Fibroblast of upper back skin (primary cell): Measurements from ENCODE around the gene RGS7.
"Not testable (repeated sequence)": the region's sequence is repeated elsewhere in the genome, so short reads cannot be mapped to it uniquely, and the experiment has no call there.

ENCODE experiments used
- DNase-seq: peaks from one replicate; pipeline ENCODE4 v3.0.0-alpha.2; 2013

RGS7 gene

DNA sequence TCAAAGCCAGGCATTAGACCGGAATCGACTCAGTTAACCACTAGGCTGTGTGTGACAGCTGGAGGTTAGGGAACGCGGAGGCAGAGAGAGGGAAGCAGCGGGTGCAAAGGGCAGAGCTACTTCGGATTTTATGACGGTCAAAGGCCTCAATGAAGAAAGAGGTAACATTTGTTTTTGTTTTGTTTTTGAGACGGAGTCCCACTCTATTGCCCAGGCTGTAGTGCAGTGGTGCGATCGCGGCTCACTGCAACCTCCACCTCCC, 468.3 kb downstream of the RGS7 start:
- DNase-seq, result no peak

DNA sequence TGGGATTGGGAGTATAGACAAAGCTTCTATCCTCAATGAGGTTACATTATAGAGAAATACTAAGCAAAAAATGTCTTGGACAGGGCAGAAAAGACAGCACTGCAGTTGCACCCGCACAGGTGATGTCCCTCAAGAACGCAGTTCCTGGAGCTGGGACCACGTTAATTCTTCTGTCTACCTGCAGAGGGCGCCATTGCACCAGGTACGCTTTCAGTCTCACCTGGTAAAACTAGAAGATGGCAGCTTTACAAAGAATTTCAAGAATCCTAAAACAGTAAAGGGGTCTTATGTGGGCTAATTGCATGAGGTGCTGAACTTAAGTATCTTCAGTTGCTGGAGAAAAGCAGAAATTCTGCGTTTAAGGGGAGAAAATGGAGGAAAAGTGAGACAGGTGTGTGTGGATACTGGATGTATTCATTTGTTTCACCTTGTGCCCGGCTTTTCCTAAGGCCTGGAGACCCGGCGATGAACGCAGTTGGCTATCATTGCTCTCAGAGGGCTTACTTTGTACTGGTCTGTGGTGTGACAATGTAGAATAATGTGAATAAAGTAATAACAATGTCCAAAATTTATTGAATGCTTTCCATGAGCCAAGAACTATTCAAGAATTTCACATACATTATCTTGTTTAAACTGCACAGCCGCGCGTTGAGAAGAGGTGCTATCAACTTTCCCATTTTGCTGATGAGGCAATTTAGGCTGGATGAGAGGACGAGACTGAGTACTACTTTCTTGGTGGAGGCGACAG, 468.8 kb downstream of the RGS7 start:
- peak; percentile 3 for DNase-seq

DNA sequence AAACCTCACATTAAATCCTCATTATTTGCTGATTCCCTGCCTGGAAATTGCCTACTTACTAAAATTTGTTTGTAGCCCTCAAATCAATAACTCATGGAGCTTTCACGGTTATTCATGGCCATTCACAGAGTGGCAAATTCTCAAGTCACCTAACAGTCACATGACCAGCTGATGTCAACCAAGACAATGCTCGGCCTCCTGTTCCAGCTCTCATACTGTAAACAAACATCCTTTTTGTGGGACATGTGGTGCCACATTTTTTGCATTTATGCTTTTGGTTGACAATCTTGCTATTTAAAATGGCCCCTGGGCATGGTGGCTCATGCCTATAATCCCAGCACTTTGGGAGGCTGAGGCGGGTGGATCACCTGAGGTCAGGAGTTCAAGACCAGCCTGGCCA, 473.5 kb downstream of the RGS7 start:
- DNase-seq, result no peak

DNA sequence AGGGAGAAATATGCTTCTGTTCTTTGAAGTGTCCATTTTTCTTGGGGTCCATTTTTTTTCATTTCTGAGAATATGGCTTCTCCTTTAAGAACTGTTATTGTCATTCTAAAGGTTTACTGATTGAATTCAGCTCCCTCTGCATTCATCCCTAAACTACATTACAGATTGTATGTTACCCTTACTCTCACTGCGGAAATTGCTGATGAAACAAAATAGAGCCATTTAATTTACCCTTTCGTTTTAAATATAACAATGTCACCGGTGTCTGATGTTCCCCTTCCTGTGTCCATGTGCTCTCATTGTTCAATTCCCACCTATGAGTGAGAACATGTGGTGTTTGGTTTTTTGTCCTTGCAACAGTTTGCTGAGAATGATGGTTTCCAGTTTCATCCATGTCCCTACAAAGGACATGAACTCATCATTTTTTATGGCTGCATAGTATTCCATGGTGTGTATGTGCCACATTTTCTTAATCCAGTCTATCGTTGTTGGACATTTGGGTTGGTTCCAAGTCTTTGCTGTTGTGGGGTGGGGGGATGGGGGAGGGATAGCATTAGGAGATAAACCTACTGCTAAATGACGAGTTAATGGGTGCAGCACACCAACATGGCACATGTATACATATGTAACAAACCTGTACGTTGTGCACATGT, 474.2 kb downstream of the RGS7 start:
- not testable (repeated sequence) for DNase-seq

DNA sequence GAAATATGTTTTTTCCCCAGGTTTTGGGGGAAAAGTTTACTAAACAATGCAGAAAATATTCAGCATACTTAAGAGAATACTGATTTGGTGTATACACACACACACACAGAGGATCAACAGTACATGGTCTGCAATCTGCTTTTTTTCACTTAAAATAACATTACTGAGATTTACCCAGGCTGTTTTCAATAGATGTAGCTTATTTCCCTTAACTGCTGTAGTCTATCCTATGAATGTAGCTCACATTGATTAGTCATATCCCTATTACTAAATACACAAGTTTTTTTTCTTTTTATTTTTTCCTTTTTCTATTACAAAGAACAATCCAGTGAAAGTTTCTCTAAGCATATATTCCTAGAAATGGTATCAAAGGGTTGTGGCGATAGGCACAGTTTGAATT, 478.4 kb downstream of the RGS7 start:
- no peak for DNase-seq

DNA sequence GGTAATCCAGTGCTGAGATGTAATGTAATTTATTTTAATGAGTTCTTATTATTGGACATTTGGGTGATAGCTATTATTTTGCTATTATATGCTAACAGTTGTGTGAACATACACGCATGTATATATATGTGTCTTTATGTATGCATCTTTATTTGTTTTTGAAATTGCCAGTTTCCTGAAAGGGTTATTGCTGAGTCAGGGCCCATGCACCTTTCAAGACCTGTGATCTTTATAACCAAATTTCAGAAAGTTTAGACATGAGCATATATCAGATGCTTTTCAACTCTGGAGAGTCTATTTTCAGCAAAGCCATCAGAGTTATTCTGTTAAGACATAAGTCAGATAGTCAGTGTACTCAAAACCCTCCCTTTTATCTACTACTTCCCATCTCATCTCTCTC, 479.4 kb downstream of the RGS7 start:
- DNase-seq, result no peak

DNA sequence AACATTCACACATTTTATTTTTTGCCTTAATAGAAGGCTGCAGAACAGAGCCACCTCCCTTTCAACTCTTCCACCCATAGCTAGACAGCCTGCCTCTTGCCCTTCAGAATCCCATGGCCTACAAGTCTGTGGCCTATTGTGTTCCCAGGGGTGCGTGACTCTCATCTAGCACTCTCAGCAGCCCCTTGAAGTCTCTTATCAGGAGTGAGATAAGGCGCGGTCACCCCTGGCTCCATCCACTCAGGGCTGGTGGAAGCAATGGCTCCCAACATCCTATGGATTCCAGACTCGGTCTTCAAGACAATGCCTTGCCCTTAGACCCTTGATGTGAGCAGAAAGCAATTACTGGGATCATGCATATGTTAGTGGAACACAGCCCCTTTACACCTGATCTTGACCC, 480.9 kb downstream of the RGS7 start:
- no peak for DNase-seq

DNA sequence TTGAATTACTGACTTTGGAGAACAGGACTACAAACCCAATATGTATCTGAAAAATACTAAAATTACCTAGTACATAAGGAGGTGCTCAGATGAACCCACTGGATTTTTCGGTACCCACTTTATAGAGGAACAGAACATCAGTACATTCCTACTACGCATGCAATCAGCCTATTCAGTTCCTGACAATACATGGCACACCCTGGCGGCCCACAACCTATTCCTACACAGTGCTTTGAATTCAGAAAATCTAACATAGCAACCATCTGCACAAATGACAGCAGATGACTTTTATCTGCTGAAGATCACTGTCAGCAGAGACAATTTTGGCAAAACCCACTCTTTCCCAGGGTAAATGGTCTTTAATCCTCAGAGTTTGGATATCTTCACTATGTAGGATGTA, 487.9 kb downstream of the RGS7 start:
- no peak for DNase-seq

DNA sequence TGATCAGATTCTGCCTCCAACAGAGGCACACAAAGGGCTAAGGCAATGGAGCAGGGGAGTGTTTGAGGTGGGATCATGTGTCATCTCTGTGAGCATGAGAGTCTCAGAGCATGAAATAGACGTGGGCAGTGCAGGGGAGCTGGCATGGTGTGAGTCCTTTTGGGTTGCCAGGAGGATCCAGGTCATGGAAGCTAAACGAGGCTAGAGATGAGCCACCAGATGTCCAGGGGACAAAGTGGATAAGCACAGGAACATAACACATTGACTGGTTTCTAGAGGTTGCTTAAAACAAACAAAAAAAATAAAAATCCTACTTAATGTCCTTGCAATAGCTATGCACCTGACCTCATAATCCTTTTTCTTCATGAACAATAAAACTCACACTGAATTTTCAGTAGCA, 490.3 kb downstream of the RGS7 start:
- DNase-seq, result no peak

DNA sequence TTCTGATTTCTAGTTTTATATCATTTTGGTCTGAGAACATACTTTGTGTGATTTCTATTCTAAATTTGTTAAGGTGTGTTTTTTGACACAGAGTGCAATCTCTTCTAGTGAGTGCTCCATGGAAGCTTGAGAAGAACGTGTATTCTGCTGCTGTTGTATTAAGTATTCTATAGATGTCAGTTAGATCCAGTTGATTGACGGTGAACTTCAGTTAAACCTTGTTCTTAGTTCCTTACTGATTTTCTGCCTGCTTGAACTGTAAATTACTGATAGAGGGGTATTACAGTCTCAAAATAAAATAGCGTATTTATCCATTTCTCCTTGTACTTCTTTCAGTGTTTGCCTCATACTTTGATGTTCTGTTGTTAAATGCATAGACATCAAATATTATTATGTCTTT, 497.0 kb downstream of the RGS7 start:
- DNase-seq, result no peak

DNA sequence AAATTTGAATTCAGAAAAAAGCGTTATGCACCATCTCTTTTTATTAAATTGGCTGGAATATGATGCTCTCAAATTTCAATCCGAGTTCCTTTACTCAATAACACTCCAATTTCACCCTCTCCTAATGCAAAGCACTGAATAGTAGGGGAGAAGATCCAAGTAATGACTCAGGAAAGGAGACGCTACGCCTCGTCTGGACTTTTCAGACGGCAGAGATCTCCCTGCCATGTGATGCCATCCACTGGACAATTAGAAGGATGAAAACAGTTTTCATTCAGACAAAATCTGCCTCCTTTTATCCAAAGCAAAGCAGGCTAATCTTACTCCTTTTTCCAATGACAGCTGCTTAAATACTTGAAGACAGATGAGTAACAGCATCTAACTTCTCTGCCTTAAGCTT, 502.6 kb downstream of the RGS7 start:
- peak; percentile 35 for DNase-seq

DNA sequence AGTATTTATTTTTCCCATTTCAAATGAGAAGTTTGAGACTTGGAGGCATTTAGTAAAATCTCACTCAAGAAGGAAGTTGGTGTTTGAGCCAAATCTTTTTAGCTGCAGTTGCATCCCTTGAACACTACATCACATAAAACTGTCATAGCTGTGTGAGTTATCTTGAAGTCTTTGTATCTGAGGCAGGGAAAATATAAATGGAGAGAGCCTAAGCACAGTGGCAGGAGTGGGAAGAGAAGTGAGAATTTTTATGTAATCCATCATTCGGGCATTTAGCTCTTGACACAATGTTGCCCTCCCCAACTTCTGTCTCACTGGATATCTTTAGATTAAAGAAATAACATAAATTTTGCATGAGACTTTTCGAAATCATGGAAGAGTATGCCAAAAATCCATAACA, 509.7 kb downstream of the RGS7 start:
- DNase-seq, result no peak

DNA sequence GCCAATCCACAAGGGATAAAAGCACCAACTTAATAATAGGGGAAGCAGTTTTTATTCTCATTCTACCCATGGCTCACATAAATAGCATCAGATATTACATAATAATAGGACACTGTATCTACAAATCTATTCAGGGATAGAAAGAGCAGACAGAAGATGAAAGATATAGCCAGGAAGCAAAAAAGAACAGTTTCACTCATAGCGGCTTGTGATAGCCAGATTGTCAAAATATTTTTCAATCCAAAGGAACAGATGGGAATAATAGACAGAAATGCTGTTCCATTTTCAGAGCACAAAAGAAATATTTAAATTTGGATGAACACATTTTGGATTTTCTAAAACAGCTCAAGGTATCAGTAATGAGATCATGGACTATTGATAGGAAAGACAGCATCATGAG, 512.5 kb downstream of the RGS7 start:
- DNase-seq, result no peak

DNA sequence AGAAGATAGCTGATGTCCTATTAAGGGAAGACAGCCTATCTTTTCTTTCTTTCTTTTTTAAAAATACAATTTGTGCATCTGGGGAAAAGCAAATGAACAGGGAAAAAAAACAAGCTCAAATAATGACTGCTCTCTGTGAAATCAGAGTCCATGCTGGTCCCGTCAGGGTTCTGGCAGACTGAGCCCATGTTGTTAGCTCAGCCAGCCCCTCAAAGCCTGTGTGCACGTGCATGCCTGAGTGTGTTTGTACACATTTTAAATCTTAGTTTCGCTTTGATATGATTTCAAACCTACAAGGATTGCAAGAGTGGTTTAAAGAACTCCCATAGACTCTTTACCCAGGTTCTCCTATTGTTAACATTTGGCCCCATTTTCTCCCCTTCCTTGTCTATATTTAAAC, 513.2 kb downstream of the RGS7 start:
- no peak for DNase-seq

DNA sequence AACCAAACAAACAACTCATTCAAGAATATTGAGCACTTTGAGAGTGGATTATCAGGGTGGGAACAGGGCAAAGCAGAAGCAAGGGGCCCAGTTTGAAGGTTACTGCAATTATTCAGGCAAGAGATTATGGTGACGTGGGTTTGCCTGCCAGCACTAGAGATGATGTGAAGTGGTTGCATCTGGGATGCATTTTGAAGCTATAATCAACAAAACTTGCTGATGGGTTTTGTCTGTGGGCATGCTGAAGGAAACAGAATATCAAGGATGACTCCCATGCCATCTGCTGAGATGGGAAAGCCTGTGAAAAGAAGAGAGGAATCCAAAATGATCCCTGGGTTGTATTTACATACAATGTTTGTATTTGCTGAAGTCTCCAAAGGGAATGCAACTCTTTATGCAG, 520.7 kb downstream of the RGS7 start:
- no peak for DNase-seq

DNA sequence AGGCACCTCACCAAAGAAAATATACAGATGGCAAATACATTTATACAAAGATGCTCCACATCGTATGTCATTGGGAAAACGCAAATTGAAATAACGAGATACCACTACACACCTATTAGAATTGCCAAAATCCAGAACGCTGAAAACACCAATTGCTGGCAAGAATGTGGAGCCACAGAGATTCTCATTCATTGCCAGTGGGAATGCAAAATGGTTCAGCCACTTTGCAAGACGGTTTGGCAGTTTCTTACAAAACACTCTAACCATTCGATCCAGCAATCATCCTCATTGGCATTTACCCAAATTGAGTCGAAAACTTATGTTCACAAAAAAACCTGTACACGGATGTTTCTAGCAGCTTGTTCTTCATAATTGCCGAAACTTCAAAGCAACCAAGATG, 521.7 kb downstream of the RGS7 start:
- no peak for DNase-seq

DNA sequence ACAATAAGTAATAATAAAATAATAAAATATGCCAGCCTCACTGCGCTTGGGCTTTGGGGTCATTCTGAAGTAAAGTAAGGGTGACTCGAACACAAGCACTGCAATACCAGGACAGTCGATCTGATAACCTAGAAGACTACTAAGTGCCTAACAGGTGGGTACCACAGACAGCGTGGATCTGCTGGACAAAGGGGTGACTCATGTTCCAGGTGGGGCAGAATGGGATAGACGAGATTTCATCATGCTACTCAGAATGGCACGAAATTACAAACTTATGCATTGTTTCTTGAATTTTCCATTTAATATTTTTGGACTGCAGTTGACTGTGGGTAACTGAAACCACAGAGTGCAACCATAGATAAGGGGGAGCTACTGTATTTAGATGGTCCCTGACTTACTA, 523.9 kb downstream of the RGS7 start:
- DNase-seq, result no peak

DNA sequence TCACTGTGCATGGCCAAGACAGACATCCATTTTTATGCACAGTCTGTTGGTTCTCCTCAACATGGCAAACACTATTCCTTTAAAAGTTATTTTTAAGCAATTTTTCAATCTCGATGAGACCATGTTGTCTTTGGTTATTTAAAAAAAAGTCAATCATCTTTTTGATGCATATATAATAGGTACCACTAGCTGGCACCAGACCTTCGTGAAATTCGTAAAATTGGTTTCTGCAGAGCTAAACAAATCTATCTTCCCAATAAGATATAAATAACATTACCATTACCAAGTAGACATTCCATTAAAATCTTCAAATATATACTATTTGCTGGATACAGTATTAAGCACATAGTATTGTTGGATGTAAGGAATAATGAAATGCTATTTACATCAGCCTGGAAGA, 525.1 kb downstream of the RGS7 start:
- DNase-seq, result no peak

DNA sequence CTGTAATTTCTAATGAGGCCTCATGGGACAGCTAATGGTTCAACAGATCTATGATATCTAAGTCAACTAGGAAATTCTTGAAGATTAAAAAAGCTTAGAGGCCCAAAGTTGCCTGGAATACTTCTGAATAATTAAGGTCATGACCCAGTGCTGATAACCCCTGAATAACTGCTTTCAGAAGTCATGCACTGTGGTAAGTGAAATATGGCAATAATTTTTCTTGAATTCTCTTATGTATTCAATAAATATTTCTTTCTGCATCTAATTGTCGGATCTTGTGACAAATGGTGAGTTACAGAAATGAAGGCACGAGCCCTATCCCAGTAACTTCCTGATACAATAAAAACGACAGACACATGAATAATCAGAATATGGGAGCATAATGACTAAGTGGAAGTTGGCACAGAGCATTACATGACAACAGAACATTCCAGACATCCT, 525.8 kb downstream of the RGS7 start:
- peak; percentile 79 for DNase-seq

DNA sequence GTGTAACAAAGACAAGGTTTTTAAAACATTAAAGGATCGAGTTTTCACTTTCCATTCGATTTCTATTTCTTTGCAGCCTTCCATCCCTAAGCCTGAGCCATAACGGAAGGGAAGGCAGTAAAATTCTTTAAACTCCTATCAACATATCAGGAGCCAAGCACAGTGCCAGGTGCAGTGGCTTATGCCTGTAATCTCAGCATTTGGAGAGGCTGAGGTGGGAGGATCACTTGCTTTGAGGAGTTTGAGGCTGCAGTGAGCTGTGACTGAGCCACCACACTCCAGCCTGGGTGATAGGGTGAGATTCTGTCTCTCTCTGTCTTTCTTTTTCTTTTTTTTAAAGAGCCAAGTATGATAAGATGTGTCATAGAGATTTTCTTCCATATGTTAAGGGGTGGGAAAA, 527.5 kb downstream of the RGS7 start:
- no peak for DNase-seq

DNA sequence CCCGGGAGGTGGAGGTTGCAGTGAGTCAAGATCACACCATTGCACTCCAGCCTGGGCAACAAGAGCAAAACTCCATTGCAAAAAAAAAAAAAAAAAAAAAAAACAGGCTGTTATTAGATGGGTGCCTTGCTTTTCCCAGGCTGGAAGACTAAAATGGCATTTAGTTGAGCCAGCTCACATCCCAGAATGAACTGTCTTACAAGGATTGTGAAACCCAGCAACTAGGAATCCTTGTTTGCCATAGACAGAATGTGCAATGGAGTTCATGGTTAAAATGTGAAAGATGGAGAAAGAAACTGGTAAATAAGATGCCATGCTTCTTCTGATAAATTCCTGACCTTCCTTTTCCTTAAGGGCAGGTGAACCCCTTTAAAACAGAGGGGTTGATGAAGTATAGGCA, 529.2 kb downstream of the RGS7 start:
- DNase-seq, result no peak

DNA sequence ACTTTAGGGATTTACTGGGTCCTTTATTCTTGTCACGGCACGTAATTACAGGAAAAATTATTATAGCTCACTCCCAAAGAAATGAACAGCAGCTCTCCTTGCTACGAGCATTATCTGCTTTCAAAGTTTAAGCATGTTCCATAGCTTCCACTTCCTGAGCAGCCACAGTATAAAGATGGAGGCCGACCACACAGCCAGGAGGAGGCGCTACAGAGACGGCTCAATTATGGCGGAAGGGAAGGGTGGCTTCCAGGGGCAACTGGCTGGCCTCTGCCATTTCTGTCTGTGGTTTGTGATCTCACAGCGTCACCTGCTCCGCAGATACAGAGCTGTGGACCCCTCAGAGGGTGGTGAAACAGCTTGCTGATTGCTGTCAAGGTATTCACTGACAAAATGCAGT, 532.8 kb downstream of the RGS7 start:
- DNase-seq, result no peak

DNA sequence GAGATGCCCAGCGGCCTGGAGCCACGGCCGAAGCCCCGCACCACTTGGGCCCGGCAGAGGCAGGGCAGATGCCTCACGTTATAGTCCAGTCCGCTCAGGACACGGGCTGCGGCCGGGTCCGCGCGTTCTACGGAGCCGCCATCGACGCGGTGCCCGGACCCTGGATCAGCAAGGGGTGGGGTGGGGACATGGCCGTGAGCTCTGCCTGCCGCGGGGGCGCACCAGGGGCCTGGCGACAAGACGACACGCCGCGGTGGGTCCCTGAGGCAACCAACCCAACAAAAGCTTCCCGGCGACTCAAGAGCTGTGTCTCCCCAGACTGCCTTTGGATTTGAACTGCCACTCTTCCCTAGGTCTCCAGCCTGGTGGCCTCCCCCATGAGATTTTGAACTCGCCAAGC, 533.6 kb downstream of the RGS7 start:
- no peak for DNase-seq

DNA sequence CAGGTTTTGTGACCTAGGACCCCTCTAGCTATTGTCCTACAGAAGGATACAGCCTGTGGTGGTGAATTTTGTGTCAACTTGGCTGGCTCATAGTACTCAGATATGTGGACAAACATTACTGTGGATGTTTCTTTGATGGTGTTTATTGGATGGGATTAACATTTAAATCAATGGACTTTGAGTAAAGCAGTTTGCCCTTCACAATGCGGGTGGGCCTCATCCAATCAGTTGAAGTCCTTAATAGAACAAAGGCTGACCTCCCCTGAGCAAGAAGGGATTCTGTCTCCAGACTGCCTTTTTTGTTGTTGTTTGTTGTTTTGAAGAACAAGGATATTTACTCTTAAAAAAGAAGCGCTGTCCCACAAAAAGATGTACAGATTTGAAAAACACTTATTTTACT, 535.1 kb downstream of the RGS7 start:
- DNase-seq, result no peak

DNA sequence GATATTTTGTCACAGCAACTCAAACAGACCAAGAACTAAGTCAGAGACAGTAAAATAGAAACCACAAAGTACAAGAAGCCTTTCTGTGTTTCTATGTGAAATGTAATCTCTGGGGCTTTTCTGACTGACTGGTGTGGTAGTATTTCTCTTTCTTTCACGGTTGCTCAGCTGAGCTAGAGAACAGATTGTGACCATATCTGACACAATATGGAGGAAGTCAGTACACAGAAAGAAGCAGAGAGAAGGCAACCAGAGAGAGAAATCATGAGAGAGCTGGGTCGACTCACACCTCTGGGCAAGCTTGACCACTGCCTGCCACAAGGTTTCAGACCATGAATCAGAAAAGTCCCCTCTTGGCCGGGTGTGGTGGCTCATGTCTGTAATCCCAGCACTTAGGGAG, 536.2 kb downstream of the RGS7 start:
- no peak for DNase-seq
